Breast epithelium (tissue), 3 donors: ENCODE results near the gene RAPGEF4.
A peak's percentile ranks its signal among the peaks of the same experiment; 100 is the strongest.

Experiments used
- POLR2A ChIP-seq: fragments of 450-650 bp; IDR thresholded peaks from one replicate; pipeline ENCODE4 v1.6.1; 2016; ENCODE audit warnings: antibody characterized with exemption, mild to moderate bottlenecking, moderate library complexity
- POLR2AphosphoS5 ChIP-seq, 3 donors: sonication (generic); formaldehyde crosslinking; IDR thresholded peaks; one replicate each; pipeline ENCODE4 v1.6.1; 2017; ENCODE audit warnings: antibody characterized with exemption in 3 of 3
- TF ChIP-seq, protein P1 (sequence below), 3 donors: fragments of 450-650 bp; IDR thresholded peaks; one replicate each; pipeline ENCODE4 v1.5.1; 2016 to 2017; ENCODE audit warnings: antibody characterized with exemption in 3 of 3, mild to moderate bottlenecking in 3 of 3, moderate library complexity in 3 of 3

DNA sequence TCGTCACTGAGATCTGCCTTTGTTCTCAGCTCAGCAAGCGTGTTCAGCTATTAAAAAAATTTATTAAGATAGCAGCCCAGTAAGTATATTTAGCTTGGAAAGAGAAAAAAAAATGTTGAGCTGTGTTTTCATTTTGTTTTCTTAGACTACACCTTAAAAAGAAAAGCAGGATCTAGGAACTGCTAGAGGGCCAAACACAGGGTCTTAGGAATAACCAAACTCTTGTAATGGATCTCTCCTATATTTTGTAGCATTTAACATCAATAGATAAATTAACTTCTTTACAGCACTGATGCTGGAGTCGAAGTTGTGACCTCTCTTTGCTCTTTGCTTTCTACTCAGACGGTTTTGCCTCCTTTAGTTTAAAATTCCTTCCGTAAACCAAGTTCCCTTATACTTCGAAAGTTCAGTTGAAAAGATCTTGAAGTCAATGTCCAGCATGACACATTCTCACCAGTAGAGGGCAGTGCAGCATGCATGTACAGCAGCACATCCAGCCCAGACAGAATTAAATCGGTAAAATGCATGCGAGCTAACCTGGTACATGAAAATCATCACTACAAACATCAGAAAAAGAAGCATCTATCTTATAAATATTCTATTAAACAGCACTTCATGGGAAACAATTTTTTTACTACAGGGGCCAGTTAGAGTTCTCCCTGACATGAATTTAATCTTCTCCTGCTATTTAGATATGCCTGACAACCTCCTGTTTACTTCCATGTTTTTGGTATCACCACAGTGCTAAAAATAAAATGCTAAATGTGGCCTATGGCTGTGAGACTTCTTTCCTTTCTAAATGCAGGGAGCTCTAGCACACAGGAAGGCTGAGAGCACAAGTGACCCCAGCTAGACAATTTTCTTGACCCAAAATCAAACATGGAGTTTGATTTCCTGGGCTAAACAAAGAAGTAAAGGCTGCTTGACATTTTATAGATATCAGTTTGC, 291.8 kb downstream of the RAPGEF4 start:
- TF ChIP-seq, protein P1, sequence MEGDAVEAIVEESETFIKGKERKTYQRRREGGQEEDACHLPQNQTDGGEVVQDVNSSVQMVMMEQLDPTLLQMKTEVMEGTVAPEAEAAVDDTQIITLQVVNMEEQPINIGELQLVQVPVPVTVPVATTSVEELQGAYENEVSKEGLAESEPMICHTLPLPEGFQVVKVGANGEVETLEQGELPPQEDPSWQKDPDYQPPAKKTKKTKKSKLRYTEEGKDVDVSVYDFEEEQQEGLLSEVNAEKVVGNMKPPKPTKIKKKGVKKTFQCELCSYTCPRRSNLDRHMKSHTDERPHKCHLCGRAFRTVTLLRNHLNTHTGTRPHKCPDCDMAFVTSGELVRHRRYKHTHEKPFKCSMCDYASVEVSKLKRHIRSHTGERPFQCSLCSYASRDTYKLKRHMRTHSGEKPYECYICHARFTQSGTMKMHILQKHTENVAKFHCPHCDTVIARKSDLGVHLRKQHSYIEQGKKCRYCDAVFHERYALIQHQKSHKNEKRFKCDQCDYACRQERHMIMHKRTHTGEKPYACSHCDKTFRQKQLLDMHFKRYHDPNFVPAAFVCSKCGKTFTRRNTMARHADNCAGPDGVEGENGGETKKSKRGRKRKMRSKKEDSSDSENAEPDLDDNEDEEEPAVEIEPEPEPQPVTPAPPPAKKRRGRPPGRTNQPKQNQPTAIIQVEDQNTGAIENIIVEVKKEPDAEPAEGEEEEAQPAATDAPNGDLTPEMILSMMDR (IDR thresholded peaks at IDR 0.05), result peak; percentile 94 to 98 (median 97)
- no peak for TF ChIP-seq POLR2A
- peak in 2 of 3 donors; percentile 56 to 60 for TF ChIP-seq POLR2AphosphoS5 (IDR thresholded peaks at IDR 0.05)
